Lung (tissue), 12 donors: ENCODE data around the gene LMTK3. TPM values are rescaled to one million over a fixed set of nuclear protein-coding genes. Genes with fewer than 3 reads are reported as not detected.

Source experiments
- ATAC-seq: fragments of 200-7000 bp; cut with Tn5 transposase; one replicate; pipeline ENCODE4 v1.9.1; 2020; ENCODE audit warnings: moderate number of reproducible peaks; ENCODE audit not compliant: insufficient read depth, low FRiP score
- DNase-seq, 3 donors: peaks; one replicate each; pipeline ENCODE4 v3.0.0-alpha.2; 2013 to 2017
- H3K27ac ChIP-seq, 2 donors: one replicate each; pipeline ENCODE4 v1.5.1; 2013; ENCODE audit warnings: mild to moderate bottlenecking in 2 of 2, moderate library complexity in 2 of 2, control low read depth in 1 of 2, inconsistent platforms in 1 of 2, low read depth in 1 of 2, low read length in 1 of 2
- H3K27me3 ChIP-seq, 3 donors: one replicate each; pipeline ENCODE4 v1.5.1; 2013; ENCODE audit warnings: low read length in 2 of 3; ENCODE audit not compliant: control insufficient read depth in 3 of 3, insufficient read depth in 3 of 3
- H3K36me3 ChIP-seq, 4 donors: one replicate each; pipeline ENCODE4 v1.5.1; 2013; ENCODE audit warnings: low read length in 4 of 4, mild to moderate bottlenecking in 1 of 4, moderate library complexity in 1 of 4; ENCODE audit not compliant: control insufficient read depth in 4 of 4, insufficient read depth in 4 of 4
- H3K4me1 ChIP-seq, 5 donors: one replicate each; pipeline ENCODE4 v1.5.1; 2013; ENCODE audit warnings: low read length in 5 of 5, mild to moderate bottlenecking in 2 of 5, moderate library complexity in 1 of 5; ENCODE audit not compliant: control insufficient read depth in 5 of 5, insufficient read depth in 5 of 5
- H3K4me3 ChIP-seq: one replicate; pipeline ENCODE4 v1.5.1; 2013; ENCODE audit warnings: mild to moderate bottlenecking, control low read depth, moderate library complexity
- H3K9ac ChIP-seq, 2 donors: one replicate each; pipeline ENCODE4 v1.5.1; 2013; ENCODE audit warnings: low read length in 2 of 2, control low read depth in 1 of 2; ENCODE audit not compliant: insufficient read depth in 1 of 2
- H3K9me3 ChIP-seq, 4 donors: one replicate each; pipeline ENCODE4 v1.5.1; 2013; ENCODE audit warnings: low read length in 3 of 4, mild to moderate bottlenecking in 1 of 4, moderate library complexity in 1 of 4; ENCODE audit not compliant: control insufficient read depth in 4 of 4, insufficient read depth in 3 of 4
- WGBS, 2 donors: extraction: QIAGEN DNeasy Blood & Tissue Kit; methylation state at CpG; one replicate each; pipeline ENCODE4 v1.1.7; 2013; 5-methylcytosine and 5-hydroxymethylcytosine counted together
- polyA plus RNA-seq, 2 donors: library from polyadenylated mRNA; stranded (reverse); fragments of 200-250 nt; gene quantifications; one replicate each; pipeline ENCODE4 v1.2.1, GENCODE V29; 2013
- total RNA-seq, 2 donors: library from RNA; depleted of rRNA in 1 of 2; stranded (reverse); fragments of >200 nt in 1 of 2; gene quantifications; one replicate each; pipeline ENCODE4 v1.2.1, GENCODE V29; 2014 to 2021
- TF ChIP-seq, protein P1 (sequence below): IDR thresholded peaks from 2 replicates; pipeline ENCODE4 v1.5.1; 2012; ENCODE audit warnings: mild to moderate bottlenecking; ENCODE audit errors: control extremely low read depth, extremely low read depth
- donor health status: control.
- donor health status: control.
- donor health status: Bipolar disorder and iron deficiency.
- donor health status: healthy.
- donor health status: DM: yes; HTN: yes; CAD: no.

The LMTK3 gene
- total and polyA plus RNA-seq, 4 donors, result 1.9 to 10.7 (median 4.8) TPM

GRCh38 chr19:48495396-48495795, 16.2 kb downstream of the LMTK3 start:
- no peak for ATAC-seq
- no peaks in the 10 kb centered on the region for H3K36me3 ChIP-seq
- peak overlapping the region in 1 of 2 donors; percentile 32 for H3K27ac ChIP-seq
- H3K9me3 ChIP-seq, result no peaks in the 10 kb centered on the region
- no peak for DNase-seq
- H3K4me3 ChIP-seq, result no peak overlapping the region
- H3K4me1 ChIP-seq, result peaks cover 0 to 10% (median 0%) of the 10 kb centered on the region in 5 donors
- H3K27me3 ChIP-seq, result peaks cover 0 to 30% (median 25%) of the 10 kb centered on the region in 3 donors
- WGBS, 2 donors, result 34 to 51% methylated on average over 6 of the region's 6 CpGs
- TF ChIP-seq, protein P1, sequence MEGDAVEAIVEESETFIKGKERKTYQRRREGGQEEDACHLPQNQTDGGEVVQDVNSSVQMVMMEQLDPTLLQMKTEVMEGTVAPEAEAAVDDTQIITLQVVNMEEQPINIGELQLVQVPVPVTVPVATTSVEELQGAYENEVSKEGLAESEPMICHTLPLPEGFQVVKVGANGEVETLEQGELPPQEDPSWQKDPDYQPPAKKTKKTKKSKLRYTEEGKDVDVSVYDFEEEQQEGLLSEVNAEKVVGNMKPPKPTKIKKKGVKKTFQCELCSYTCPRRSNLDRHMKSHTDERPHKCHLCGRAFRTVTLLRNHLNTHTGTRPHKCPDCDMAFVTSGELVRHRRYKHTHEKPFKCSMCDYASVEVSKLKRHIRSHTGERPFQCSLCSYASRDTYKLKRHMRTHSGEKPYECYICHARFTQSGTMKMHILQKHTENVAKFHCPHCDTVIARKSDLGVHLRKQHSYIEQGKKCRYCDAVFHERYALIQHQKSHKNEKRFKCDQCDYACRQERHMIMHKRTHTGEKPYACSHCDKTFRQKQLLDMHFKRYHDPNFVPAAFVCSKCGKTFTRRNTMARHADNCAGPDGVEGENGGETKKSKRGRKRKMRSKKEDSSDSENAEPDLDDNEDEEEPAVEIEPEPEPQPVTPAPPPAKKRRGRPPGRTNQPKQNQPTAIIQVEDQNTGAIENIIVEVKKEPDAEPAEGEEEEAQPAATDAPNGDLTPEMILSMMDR, result no peak
- no peak overlapping the region for H3K9ac ChIP-seq

GRCh38 chr19:48493718-48494401, 17.8 kb downstream of the LMTK3 start:
- Histone ChIP-seq H3K27me3 (peaks cover 0 to 33% (median 28%) of the 10 kb centered on the region in 3 donors), H3K27ac (peak overlapping the region; percentile 53 to 87), H3K9ac (no peak overlapping the region), H3K4me3 (peak overlapping the region; percentile 57), H3K4me1 (peaks cover 0 to 9% (median 0%) of the 10 kb centered on the region in 5 donors), H3K9me3 (no peaks in the 10 kb centered on the region), H3K36me3 (no peaks in the 10 kb centered on the region)
- 4 to 8% methylated on average over 36 to 70 of the region's 70 CpGs for WGBS, 2 donors
- no peak for ATAC-seq
- TF ChIP-seq, protein P1, result no peak
- DNase-seq, result no peak

GRCh38 chr19:48492925-48493717, 18.5 kb downstream of the LMTK3 start:
- H3K36me3 ChIP-seq, result no peaks in the 10 kb centered on the region
- peak overlapping the region; percentile 57 for H3K4me3 ChIP-seq
- ATAC-seq (peak; percentile 88), DNase-seq (peak; percentile 87 to 91 (median 90))
- peaks cover 0 to 33% (median 28%) of the 10 kb centered on the region in 3 donors for H3K27me3 ChIP-seq
- H3K9ac ChIP-seq, result no peak overlapping the region
- 1 to 2% methylated on average over 47 of the region's 47 CpGs for WGBS, 2 donors
- H3K27ac ChIP-seq, result peak overlapping the region; percentile 76 to 87
- no peaks in the 10 kb centered on the region for H3K9me3 ChIP-seq
- peaks cover 0 to 11% (median 0%) of the 10 kb centered on the region in 5 donors for H3K4me1 ChIP-seq
- TF ChIP-seq, protein P1, result no peak
